Sigmoid colon (tissue), 7 donors: ENCODE measurements around the gene CARMIL1. TPM values are rescaled to one million over a fixed set of nuclear protein-coding genes. Genes with fewer than 3 reads are reported as not detected.

ENCODE experiments used
- DNase-seq: peaks from one replicate; pipeline ENCODE4 v3.0.0-alpha.2; 2019
- H3K27ac ChIP-seq, 4 donors: fragments of 200-600 bp; sonication (generic); one replicate each; pipeline ENCODE4 v1.5.1; 2016 to 2019; ENCODE audit warnings: mild to moderate bottlenecking in 1 of 4
- H3K27me3 ChIP-seq, 3 donors: fragments of 200-600 bp; sonication (generic); one replicate each; pipeline ENCODE4 v1.5.1; 2019; ENCODE audit warnings: mild to moderate bottlenecking in 1 of 3
- H3K36me3 ChIP-seq, 4 donors: fragments of 200-600 bp; sonication (generic); one replicate each; pipeline ENCODE4 v1.5.1; 2016 to 2019
- H3K4me1 ChIP-seq, 4 donors: fragments of 200-600 bp; sonication (generic); one replicate each; pipeline ENCODE4 v1.5.1; 2017 to 2019
- H3K4me3 ChIP-seq, 4 donors: fragments of 200-600 bp; sonication (generic); one replicate each; pipeline ENCODE4 v1.5.1; 2017 to 2019; ENCODE audit warnings: mild to moderate bottlenecking in 2 of 4, moderate library complexity in 1 of 4
- H3K9me3 ChIP-seq, 4 donors: fragments of 200-600 bp in 3 of 4; sonication (generic) in 3 of 4; one replicate each; pipeline versions ENCODE4 v1.5.1 to v1.6.1; 2013 to 2019
- EP300 ChIP-seq, 4 donors: sonication (generic); formaldehyde crosslinking; IDR thresholded peaks; one replicate each; pipeline ENCODE4 v1.6.1; 2017; ENCODE audit warnings: antibody characterized with exemption in 4 of 4
- POLR2A ChIP-seq, 2 donors: fragments of 450-650 bp; IDR thresholded peaks; one replicate each; pipeline ENCODE4 v1.6.1; 2016; ENCODE audit warnings: antibody characterized with exemption in 2 of 2, mild to moderate bottlenecking in 2 of 2, moderate library complexity in 2 of 2
- POLR2AphosphoS5 ChIP-seq, 4 donors: sonication (generic); formaldehyde crosslinking; IDR thresholded peaks; one replicate each; pipeline ENCODE4 v1.6.1; 2017; ENCODE audit warnings: antibody characterized with exemption in 4 of 4
- WGBS, 2 donors: extraction: QIAGEN DNeasy Blood & Tissue Kit; methylation state at CpG; one replicate each; pipeline ENCODE4 v1.1.7; 2013; 5-methylcytosine and 5-hydroxymethylcytosine counted together
- intact Hi-C: fragments of 100-400 bp; cut with DNase I; formaldehyde crosslinking; loops from one replicate; pipeline ENCODE4 v1.15.1; 2023
- polyA plus RNA-seq, 3 donors: library from polyadenylated mRNA; stranded (reverse); fragments of 200-250 nt; gene quantifications; one replicate each; pipeline ENCODE4 v1.2.3, GENCODE V29; 2013
- total RNA-seq, 4 donors: library from RNA; depleted of rRNA; stranded (reverse); fragments of >200 nt; gene quantifications; one replicate each; pipeline ENCODE4 v1.1.0, GENCODE V29; 2016
- TF ChIP-seq, protein P1 (sequence below), 4 experiments: fragments of 450-650 bp in 3 of 4; fragments of 200-600 bp in 1 of 4; IDR thresholded peaks; one replicate each; pipeline ENCODE4 v1.5.1; 2016 to 2019; ENCODE audit warnings: antibody characterized with exemption in 4 of 4, mild to moderate bottlenecking in 3 of 4, moderate library complexity in 2 of 4
- donor health status: healthy with polysubstance abuse.
- donor health status: Bipolar disorder and iron deficiency.
- donor health status: healthy.

The CARMIL1 gene
- total and polyA plus RNA-seq, 7 donors = 3.4 to 24.0 (median 8.2) TPM

DNA sequence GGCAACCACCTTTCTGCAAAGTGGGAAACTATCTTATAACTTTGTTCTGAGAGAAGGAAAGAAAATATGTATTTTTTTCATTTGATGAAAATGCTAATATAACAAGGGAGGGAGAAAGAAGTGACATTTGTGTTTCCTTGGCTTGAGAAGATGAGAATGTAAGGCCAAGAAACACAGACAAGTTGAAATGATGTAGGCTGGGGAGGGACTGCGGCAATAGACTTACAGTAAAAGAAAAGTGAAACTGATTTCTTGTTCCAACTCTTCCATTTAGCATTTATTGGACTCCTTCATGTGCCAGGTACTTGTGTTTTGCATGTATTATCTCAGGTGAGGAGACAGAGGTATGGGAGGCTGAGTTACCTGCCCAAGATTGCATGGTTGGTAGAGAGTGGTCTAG, 130.9 kb downstream of the CARMIL1 start:
- H3K27ac ChIP-seq = no peak overlapping the region
- no peaks in the 10 kb centered on the region for H3K36me3 ChIP-seq

DNA sequence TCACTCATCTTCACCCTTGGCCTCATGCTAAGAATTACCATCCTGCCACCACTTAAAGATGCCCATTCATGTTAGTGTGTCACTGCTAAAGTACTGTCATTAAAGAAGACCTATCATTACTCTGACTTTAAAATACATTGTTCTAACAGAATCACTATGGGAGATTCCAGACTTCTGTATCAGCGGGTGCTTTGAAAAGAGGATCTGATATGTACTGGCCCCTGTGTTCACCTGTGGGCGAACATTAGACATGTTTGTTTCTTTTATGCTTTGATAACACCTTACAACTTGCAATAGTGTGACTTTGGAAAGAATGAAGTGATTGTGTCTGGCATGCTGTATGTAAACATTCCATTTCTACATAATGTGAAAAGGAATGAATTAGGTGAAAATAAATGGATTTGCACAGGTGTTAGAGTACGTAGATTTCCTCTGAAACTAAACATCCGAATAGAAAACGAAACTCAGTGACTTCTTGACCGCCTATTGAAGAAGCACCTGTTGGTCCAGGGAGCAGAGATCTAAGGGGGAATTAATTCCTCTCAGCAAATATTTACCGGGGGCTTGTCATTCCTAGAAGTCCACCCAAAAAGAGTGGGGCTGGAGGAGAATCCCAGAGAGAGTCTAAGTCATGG, 132.3 kb downstream of the CARMIL1 start:
- Histone ChIP-seq H3K36me3 (no peaks in the 10 kb centered on the region), H3K4me3 (no peak overlapping the region), H3K9me3 (no peaks in the 10 kb centered on the region), H3K27ac (no peak overlapping the region), H3K4me1 (peaks cover 0 to 4% (median 0%) of the 10 kb centered on the region in 4 donors), H3K27me3 (no peaks in the 10 kb centered on the region)
- intact Hi-C loops = loop anchor here (5.0 kb wide), 1 partner anchor 206 kb away; no protein-coding TSS in a partner anchor
- no peak for DNase-seq
- TF ChIP-seq, protein P1, sequence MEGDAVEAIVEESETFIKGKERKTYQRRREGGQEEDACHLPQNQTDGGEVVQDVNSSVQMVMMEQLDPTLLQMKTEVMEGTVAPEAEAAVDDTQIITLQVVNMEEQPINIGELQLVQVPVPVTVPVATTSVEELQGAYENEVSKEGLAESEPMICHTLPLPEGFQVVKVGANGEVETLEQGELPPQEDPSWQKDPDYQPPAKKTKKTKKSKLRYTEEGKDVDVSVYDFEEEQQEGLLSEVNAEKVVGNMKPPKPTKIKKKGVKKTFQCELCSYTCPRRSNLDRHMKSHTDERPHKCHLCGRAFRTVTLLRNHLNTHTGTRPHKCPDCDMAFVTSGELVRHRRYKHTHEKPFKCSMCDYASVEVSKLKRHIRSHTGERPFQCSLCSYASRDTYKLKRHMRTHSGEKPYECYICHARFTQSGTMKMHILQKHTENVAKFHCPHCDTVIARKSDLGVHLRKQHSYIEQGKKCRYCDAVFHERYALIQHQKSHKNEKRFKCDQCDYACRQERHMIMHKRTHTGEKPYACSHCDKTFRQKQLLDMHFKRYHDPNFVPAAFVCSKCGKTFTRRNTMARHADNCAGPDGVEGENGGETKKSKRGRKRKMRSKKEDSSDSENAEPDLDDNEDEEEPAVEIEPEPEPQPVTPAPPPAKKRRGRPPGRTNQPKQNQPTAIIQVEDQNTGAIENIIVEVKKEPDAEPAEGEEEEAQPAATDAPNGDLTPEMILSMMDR (IDR thresholded peaks at IDR 0.05) = no peak
- TF ChIP-seq POLR2A (IDR thresholded peaks at IDR 0.05) (no peak), EP300 (IDR thresholded peaks at IDR 0.05) (no peak), POLR2AphosphoS5 (IDR thresholded peaks at IDR 0.05) (no peak)
- 27 to 68% methylated on average over 7 of the region's 7 CpGs for WGBS, 2 donors

More for the DNA sequence above, 130.9 kb downstream of the CARMIL1 start:
- Histone ChIP-seq H3K4me1 (peaks cover 0 to 3% (median 0%) of the 10 kb centered on the region in 4 donors), H3K27me3 (no peaks in the 10 kb centered on the region), H3K4me3 (no peak overlapping the region), H3K9me3 (no peaks in the 10 kb centered on the region)
- intact Hi-C loops = loop anchor here (5.0 kb wide), 1 partner anchor 207 kb away; no protein-coding TSS in a partner anchor
- WGBS, 2 donors = 33 to 64% methylated on average over 1 of the region's 1 CpG
- TF ChIP-seq, protein P1 (IDR thresholded peaks at IDR 0.05) = no peak
- DNase-seq = no peak

DNA sequence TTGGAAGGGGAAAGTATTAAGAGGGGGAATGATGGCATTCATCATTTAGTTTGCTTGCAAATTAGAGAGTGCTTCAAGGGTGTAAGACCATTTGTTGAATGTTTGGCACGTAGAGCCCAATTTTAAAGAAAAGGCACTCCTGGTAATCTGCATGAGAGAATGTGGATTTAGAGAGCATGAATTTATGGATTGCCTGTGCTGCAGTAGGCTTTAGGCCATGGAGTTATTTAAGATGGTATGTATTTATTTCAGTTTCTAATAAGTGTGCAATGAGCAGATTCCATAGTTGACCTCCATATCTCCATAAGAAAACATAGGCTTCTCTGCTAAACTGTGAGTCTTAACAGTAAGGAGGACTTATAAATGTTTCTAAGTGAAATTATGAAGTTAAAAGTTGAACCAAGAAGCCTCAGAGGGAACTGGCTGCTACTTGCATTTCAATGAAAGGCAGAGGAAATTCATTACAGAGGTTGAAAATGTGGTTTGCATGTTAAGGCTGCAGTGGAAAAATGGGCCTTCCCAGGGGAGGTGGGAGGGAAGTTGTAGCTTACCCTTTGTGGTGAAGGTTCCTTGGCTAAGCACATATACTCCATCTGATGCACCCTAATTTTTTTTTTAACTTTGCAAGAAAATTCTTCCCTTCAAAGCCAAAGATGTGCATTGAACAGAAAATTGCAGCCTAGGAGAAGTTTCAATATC, 134.2 kb downstream of the CARMIL1 start:
- Histone ChIP-seq H3K36me3 (no peaks in the 10 kb centered on the region), H3K9me3 (no peaks in the 10 kb centered on the region), H3K4me1 (peaks cover 0 to 4% (median 0%) of the 10 kb centered on the region in 4 donors), H3K4me3 (no peak overlapping the region), H3K27me3 (no peaks in the 10 kb centered on the region), H3K27ac (no peak overlapping the region)
- WGBS, 2 donors = 89 to 96% methylated on average over 1 of the region's 1 CpG
- no peak for TF ChIP-seq POLR2A (IDR thresholded peaks at IDR 0.05)
- TF ChIP-seq EP300 (IDR thresholded peaks at IDR 0.05) = no peak
- no peak for TF ChIP-seq POLR2AphosphoS5 (IDR thresholded peaks at IDR 0.05)
- TF ChIP-seq, protein P1 (IDR thresholded peaks at IDR 0.05) = no peak
- DNase-seq = no peak
- intact Hi-C loops = loop anchor here (5.0 kb wide), 1 partner anchor 204 kb away; no protein-coding TSS in a partner anchor

DNA sequence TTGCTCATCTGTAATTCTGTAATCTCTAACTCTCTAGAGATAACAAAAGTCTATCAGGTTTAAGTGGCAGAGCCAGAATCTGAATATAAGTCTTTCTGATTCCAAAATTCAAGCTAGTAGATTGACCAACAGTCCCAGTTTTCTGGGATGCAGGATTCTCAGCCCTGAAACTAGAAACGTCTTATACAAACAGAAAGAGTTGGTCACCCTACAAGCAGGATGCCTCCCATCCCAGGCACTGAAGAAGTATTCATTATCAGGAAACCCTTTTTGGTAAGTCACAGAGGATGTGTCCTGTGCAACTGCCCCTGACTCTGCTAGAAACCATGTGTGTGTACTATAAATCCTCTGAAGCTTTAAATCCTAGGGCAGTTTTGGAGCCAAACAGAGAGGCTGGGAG, 135.0 kb downstream of the CARMIL1 start:
- Histone ChIP-seq H3K4me3 (no peak overlapping the region), H3K27ac (peak overlapping the region in 1 of 4 donors; percentile 11), H3K36me3 (no peaks in the 10 kb centered on the region), H3K4me1 (peaks cover 0 to 4% (median 0%) of the 10 kb centered on the region in 4 donors), H3K27me3 (no peaks in the 10 kb centered on the region), H3K9me3 (no peaks in the 10 kb centered on the region)
- TF ChIP-seq POLR2AphosphoS5 (IDR thresholded peaks at IDR 0.05) = no peak
- TF ChIP-seq, protein P1 (IDR thresholded peaks at IDR 0.05) = no peak
- no peak for TF ChIP-seq POLR2A (IDR thresholded peaks at IDR 0.05)
- no peak for TF ChIP-seq EP300 (IDR thresholded peaks at IDR 0.05)
- no peak for DNase-seq
- intact Hi-C loops = loop anchor here (5.0 kb wide), 1 partner anchor 203 kb away; no protein-coding TSS in a partner anchor
- 58 to 66% methylated on average over 1 of the region's 1 CpG for WGBS, 2 donors
